GM18951 (cell line): ENCODE measurements around the gene ULK1.

Source experiments
- POLR2A ChIP-seq: IDR thresholded peaks from 4 replicates; pipeline ENCODE4 v1.6.1; 2011; ENCODE audit warnings: mild to moderate bottlenecking; ENCODE audit not compliant: insufficient read length, insufficient read depth; ENCODE audit errors: extremely low read depth
- in situ Hi-C: fragments of 300-500 bp; cut with MboI; formaldehyde crosslinking; loops from one replicate; pipeline ENCODE4 v1.12.0; 2022; ENCODE audit warnings: low sequenced_read_pairs, mixed read lengths, inconsistent platforms; ENCODE audit not compliant: unreplicated experiment

The ULK1 gene

DNA sequence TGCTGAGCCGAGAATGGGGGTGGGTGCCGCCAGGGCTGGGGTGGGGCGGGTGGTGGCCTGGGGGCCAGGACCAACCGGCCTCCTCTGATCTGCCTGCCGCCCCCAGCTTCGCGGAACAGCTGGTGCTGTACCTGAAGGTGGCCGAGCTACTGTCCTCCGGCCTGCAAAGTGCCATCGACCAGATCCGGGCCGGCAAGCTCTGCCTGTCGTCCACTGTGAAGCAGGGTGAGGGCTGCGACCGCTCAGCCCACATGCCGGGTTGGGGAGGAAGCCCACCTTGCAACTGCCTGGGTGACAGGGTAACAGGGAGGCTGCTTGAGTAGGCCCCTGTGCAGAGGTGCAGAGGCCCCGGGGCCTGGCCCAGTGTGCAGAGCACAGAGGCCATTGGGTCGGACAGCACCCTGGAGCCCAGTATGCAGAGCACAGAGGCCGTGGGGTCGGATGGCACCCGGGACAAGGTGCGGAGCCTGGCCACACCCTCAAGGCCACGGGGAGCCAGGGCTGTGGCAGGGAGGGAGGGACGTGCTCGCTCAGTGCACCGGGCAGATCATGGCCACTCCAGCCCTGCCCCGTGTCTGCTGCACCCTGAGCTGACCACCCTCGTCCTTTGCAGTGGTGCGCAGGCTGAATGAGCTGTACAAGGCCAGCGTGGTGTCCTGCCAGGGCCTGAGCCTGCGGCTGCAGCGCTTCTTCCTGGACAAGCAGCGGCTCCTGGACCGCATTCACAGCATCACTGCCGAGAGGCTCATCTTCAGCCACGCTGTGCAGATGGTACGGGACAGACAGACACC, 25.1 kb downstream of the ULK1 start:
- no peak for TF ChIP-seq POLR2A
- in situ Hi-C loops: no loop called here

DNA sequence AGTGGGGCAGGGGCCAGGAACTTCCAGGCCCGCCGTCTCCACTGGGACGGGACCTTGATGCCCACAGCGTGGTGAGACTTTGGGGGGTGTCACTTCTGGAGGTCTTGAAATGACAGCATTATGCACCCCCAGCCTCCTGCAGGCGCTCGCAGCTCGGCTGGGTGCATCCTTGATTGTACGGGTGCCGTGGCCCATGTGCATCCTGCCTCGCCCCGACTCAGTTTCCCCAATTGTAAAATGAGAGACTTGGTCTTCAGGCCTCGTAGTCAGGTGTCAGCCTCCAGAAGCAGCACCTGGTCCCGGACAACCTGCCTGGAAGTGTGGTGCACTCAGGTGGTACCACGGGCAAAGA, 25.7 kb downstream of the ULK1 start:
- in situ Hi-C loops: no loop called here

DNA sequence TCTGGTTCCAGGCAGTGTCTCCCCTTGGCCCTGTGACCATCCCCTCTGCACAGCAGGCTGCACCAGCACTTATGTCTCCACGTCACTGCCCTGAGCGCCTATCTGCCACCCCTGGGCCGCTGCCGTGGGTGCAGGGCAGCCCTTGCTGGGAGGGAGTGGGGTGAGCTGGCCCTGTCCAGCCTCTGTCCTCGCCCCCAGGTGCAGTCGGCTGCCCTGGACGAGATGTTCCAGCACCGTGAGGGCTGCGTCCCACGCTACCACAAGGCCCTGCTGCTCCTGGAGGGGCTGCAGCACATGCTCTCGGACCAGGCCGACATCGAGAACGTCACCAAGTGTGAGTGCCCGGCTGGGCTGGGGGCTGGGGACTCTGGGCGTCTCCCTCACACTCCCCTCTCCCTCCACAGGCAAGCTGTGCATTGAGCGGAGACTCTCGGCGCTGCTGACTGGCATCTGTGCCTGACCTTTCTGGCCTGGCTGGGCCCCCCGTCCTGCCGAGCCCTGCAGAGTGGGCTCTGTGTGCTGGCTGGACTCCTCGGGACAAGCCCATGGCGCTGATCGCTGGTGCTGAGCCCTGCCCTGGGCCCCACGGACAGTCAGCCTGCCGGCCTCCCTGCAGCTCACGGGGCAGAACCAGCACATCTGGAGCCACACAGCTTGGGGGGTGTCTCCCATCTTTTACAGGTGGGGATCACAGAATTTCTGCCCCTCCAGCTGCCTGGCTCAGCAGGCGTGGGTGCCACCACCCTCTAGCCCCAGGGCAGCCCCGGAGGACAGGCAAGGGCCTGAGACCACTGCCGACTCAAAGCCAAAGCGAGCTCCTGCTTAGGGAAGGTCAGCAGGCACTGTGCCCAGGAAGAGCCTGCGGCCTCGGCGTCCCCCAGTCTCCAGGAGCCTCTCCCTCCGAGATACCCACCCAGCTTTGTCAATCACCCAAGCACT, 26.7 kb downstream of the ULK1 start:
- in situ Hi-C loops: no loop called here
- TF ChIP-seq POLR2A: no peak

More for the DNA sequence above, 25.7 kb downstream of the ULK1 start:
- no peak for TF ChIP-seq POLR2A

DNA sequence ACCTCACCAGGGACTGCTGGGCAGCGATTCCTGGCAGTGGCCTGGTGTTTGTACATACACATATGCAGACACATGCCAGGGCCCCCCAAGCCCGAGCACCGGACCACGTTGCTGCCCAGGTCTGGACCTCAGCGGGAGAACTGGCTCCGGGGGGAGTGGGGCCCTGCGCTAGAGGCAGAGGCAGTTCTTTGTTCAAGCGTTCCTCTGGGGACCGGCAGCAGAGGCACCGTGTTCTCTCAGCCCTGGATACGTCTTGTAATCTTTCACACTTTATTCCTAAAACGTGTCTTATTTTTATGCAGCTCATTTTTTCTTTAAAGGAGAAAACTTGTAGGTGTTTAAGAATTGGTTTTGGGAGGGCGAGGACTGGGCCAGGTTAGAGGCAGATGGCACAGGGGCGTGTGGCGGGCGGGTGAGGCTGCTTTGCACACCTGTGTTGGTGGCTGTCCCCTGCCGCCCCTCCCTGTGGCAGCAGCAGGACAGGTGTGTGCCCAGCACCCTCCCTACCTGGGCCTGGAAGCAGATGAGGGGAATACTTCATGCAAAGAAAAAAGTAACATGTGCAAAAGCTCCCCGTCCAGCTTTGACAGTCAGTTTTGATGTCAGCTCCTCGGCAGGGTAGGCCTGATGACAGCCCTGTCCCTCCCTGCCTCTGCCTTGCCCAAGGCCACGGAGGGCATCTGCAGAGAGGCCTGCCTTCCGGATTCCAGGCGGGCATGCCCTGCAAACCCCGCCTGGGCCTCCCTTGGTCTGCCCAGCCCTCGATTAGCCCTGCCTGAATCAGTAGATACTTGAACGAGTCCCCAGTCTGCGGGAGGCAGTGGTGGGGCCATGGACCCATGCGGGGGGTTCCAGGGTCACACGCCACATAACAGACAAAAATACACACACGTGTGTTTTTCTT, 27.7 kb downstream of the ULK1 start:
- in situ Hi-C loops: no loop called here
- no peak for TF ChIP-seq POLR2A

DNA sequence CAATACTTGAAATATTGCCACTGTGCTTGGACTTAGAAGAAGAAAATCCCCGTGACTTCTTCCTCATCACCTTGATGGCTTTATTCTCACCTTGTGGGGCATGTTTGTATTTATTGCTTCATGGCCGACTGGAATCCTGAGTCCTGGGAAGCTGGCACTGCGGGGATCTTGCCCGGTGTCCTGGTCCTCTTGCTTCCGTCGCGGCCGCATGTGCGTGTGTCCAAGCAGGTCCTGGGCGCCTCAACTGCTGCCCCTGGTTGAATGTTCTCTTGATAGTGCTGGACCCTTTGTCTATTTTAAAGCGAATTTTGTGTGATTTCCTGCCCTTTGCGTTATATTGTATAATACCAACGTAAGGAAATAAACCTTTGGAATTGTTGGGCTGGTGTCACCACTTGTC, 28.4 kb downstream of the ULK1 start:
- no peak for TF ChIP-seq POLR2A
- in situ Hi-C loops: no loop called here

DNA sequence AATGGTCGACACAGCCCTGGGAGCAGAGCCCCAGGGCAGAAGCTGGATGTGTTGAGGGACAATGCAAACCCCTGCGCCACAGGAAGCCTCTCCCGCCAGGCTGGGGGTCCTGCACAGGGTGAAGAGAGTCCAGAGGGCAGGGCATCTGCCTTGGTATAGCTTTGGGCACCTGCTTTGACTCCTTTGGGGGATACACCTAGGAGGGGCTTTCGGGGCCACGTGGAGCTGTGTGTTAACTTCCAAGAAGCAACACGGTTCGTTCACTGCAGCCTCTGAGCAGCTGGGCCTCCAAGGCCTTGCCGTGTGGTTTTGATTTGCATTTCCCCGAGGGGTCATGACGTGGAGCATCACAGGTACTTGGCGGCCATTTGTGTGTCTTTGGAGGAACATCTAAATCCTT, 28.8 kb downstream of the ULK1 start:
- no peak for TF ChIP-seq POLR2A
- in situ Hi-C loops: no loop called here

DNA sequence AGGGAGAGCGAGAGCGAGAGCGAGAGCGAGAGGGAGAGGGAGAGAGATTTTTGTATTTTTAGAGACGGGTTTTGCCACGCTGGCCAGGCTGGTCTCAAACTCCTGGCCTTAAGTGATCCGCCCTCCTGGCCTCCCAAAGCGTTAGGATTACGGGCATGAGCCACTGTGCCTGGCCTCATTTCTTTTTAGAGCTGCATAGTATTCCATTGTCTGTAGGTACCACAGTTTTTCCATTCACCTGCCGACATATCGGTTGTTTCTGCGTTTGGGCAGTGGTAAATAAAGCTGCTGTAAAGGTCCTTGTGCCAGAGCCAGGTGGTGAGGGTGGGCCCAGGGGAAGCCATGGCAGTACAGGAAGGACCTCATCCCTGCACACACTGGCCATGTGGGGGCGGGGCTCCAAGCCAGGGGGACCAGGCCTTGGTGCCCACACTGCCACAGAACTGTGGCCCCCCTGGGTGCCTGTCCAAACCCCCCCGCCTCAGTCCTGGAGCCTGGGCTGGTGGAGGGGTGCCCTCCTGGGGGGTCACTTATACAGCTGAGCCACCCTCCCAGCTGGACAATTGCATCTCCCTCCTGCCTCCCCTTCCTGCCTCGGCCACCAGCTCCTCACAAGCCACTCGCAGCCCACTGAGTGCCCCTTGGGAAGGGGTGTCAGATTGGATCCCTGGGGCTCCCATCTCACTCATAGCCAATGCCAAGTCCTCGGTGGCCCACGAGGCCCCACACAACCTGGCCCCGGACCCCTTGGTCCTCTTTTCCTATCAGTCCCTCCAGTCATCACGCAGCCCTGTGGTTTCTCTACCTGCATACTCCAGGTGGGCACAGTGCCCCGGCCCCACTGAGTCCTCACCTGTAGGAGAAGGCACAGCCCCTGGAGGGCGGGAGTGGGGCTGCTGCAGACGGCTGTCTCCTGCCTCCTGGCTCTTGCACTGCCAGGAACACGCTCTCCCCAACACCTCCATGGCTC, 33.0 kb downstream of the ULK1 start:
- TF ChIP-seq POLR2A: no peak
- in situ Hi-C loops: no loop called here

DNA sequence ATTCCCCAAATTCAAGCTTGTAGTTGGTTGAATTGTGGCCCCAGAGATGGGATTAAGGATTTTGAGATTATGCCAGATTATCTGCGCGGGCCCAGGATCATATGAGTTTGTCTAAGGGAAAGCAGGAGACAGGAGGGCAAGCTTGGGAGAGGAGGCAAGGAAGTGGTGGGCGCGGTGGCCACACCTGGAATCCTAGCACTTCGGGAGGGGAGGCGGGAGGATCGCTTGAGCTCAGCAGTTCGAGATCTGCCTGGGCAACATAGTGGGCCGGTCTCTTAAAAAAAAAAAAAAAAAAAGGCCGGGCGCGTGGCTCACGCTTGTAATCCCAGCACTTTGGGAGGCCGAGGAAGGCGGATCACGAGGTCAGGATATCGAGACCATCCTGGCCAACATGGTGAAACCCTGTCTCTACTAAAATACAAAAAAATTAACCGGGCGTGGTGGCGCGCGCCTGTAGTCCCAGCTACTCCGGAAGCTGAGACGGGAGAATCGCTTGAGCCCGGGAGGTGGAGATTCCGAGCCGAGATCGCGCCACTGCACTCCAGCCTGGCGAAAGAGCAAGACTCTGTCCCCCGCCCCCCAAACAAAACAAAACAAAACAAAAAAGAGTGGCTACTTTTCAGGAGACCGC, 33.8 kb downstream of the ULK1 start:
- TF ChIP-seq POLR2A: no peak
- in situ Hi-C loops: no loop called here

DNA sequence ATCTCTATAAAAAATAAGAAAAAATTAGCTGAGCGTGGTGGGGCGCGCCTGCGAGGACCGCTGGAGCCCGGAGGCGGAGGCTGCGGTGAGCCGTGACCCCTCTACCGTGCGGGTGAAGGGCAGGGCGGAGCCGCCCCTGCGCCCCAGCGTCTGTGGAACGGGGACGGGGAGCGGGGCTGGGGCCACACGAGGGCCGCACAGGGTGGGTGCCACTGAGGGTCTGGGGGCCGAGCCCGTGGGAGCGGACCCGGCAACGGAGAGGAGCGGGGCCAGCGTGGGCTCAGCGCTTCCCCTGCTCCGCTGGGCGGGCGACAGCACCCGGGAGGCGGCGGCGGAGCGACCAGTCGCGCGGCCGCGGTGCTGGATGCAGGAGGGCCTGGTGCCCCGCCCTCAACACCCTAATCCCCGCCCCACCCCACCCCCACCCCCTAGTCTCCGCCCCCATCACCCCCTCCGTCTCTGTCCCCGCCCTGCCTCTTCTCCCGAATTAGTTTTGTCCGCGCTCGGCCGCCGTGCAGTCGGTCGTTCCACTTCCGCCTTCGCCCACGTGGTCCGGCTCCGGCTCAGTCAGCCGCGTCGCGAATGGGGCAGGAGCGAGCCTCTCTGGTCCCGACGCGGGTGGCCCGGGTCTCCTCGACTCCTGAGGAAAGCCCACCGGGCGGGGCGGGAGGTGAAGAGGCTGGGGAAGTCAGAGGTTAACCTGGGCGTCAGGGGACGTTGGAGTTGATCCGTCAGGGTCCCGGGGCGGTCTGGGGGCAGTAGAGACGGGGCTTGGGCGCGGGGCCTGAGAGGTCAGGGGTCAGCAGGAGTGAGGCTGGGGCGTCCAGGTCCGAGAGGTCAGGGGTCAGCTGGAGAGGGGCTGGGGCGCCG, 34.5 kb downstream of the ULK1 start, which contains the start of gene PUS1:
TSS of gene PUS1 (plus strand) at position 566 of the 870 bp plus-strand sequence. CDS start 447 bp downstream, outside the sequence.
- peak; percentile 91 for TF ChIP-seq POLR2A
- in situ Hi-C loops: no loop called here

DNA sequence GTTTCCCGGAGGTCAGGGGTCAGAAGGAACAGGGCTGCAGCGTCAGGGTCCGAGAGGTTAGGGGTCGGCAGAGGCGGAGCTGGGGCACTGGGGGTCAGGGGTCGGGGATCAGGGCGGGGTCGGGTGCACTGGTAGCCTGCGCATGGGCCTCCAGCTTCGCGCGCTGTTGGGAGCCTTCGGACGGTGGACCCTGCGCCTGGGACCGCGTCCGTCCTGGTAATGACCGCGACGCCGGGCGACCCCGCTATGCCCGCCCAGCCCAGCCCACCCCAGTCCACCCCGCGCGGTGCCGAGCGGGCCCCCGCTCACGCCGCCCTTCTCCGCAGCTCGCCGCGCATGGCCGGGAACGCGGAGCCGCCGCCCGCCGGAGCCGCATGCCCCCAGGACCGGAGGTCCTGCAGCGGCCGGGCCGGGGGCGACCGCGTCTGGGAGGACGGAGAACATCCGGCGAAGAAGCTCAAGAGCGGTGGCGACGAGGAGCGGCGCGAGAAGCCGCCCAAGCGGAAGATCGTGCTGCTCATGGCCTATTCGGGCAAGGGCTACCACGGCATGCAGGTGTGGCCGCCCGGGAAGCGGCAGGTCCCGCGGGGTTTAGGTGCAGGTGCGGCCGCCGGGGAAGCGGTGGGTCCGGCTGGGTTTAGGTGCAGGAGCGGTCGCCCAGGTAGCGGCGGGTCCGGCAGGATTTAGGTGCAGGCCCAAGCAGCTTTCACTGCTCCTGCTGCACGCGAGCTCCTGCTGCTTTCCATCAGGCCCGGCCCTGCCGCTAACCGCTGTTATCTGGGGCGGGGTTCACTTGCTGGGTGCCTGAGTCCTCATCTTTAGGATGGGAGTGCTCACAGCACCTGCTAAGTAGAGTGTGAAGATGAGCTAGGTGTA, 35.4 kb downstream of the ULK1 start:
- in situ Hi-C loops: no loop called here

DNA sequence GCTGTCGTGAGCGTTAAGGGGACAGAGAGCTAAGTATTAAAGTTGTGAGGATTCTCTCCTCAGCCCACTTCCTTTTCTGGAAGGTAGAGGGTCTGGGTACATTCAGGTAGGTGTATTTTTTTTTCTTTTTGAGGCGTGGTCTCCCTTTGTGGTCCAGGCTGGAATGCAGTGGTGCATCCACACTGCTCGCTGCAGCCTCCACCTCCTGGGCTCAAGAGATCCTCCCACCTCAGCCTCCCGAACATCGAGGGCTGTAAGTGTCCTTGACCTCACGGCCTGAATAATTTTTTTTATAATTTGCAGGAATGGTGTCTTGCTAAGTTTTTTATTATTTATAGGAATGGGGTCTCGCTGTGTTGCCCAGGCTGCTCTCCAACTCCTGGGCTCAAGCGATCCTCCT, 36.1 kb downstream of the ULK1 start:
- in situ Hi-C loops: no loop called here
- TF ChIP-seq POLR2A: no peak

More for the DNA sequence above, 35.4 kb downstream of the ULK1 start:
- TF ChIP-seq POLR2A: no peak
